B cell (primary cell): ENCODE results near the gene OR6K2.

Source experiments
- CTCF ChIP-seq: fragments of 200-600 bp; IDR thresholded peaks from one replicate; pipeline ENCODE4 v1.8.0; 2022; ENCODE audit warnings: antibody characterized with exemption, mild to moderate bottlenecking
- EZH2 ChIP-seq: IDR thresholded peaks from 2 replicates; pipeline ENCODE4 v1.6.1; 2012; ENCODE audit warnings: borderline replicate concordance, low read depth, mild to moderate bottlenecking, moderate library complexity, low read length; ENCODE audit not compliant: insufficient read depth, poor library complexity, severe bottlenecking

GRCh38 chr1:158716335-158716734 lies 15.9 kb upstream of the OR6K2 start:
- TF ChIP-seq CTCF = no peak
- TF ChIP-seq EZH2 = no peak
